GM20000 (cell line): ENCODE measurements around the gene TP53I11.

Experiments used
- DNase-seq: peaks from one replicate; pipeline ENCODE4 v3.0.0; 2012; ENCODE audit warnings: low spot score
- TF ChIP-seq, protein P1 (sequence below): IDR thresholded peaks from 2 replicates; pipeline ENCODE4 v1.5.1; 2012; ENCODE audit warnings: mild to moderate bottlenecking, control low read depth; ENCODE audit errors: extremely low read depth, missing control alignments

TP53I11 gene

DNA sequence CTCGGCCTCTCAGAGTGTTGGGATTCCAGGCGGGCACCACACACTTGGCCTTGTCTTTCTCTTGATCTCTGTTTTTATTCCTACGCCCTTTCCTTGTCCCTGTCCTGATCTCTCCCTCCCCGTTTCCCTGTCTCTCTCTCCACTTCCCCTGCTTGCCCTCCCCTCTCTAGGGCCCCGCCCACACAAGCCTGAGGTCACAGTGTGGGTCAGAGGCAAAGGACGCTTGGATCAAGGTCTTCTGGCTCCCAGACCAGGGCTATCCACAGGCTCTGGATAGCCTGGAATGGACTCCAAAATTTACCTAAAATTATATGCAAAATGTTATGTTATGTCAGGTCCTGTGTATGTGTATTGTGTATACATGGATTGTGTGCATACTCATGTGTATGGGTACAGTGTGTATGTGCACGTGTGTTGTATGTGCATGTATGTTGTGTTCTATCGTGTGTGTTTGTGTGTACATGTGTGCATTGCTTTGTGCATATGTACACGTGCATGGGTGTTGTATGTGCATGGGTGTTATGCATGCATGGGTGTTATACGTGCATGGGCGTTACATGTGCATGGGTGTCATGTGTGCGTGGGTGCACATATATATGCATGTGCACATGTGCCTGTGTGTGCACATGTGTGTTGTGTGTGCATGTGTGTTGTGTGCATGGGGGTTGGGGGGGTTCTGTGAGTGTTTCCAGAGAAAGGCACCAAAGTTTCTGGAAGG, 38.3 kb downstream of the TP53I11 start:
- TF ChIP-seq, protein P1, sequence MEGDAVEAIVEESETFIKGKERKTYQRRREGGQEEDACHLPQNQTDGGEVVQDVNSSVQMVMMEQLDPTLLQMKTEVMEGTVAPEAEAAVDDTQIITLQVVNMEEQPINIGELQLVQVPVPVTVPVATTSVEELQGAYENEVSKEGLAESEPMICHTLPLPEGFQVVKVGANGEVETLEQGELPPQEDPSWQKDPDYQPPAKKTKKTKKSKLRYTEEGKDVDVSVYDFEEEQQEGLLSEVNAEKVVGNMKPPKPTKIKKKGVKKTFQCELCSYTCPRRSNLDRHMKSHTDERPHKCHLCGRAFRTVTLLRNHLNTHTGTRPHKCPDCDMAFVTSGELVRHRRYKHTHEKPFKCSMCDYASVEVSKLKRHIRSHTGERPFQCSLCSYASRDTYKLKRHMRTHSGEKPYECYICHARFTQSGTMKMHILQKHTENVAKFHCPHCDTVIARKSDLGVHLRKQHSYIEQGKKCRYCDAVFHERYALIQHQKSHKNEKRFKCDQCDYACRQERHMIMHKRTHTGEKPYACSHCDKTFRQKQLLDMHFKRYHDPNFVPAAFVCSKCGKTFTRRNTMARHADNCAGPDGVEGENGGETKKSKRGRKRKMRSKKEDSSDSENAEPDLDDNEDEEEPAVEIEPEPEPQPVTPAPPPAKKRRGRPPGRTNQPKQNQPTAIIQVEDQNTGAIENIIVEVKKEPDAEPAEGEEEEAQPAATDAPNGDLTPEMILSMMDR = no peak
- DNase-seq = no peak

DNA sequence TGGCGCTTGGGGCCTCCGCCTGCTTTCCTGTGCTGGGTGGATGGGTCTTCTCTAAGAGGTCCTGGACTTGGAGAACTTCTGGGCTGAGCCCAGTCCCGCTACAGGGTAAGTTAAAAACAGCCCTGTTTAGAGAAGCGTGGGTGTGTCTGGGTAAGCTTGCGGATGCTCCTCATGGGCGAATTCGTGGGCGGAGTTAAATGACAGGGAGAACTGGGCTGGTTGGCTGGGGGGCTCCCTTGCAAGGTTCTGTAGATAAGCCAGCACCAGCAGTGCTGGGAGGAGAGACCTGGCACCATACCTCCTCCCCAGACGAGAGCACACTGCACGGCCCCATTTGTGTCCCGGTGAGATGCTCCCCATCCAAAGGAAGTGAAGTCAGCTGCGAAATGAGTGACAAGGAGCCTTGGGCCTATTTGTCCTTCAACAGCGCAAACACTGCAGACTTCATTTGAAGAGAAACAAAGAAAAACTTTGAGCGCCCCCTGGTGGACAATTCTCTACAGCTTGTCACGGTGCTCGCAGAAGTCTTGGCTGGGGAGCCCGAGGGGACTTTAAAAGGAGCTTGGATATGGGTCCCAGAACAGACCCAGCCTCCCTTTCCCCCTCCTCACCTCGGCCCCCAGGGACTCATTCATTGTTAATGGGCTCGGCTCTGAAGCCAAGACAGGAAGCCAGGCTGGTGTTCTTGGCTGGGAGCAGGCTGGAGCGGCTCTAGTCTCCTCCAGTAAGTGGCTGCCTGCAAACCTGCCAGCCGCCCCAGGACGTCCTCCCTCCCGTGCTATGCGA, 39.5 kb downstream of the TP53I11 start:
- peak; percentile 78 for DNase-seq
- TF ChIP-seq, protein P1 = peak; percentile 50

DNA sequence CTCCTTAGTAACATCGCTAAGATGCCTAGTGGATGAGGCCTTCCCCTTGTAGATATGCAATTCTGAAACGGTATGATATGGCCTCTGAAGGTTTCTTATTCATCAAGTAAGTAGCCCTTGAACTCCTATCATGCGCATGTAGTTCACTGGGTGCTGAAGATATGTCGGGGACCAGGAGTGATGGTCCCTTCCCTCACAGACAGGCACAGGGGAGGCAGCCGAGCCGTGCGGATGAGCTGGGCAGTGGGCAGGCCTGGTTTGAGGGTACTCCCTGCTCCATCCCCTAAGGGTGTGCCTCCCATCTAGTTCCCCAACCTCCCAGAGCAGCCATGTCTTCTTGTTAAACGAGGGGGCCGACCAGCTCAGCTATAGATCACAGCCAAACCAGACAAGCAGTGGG, 40.1 kb downstream of the TP53I11 start:
- TF ChIP-seq, protein P1 = no peak

DNA sequence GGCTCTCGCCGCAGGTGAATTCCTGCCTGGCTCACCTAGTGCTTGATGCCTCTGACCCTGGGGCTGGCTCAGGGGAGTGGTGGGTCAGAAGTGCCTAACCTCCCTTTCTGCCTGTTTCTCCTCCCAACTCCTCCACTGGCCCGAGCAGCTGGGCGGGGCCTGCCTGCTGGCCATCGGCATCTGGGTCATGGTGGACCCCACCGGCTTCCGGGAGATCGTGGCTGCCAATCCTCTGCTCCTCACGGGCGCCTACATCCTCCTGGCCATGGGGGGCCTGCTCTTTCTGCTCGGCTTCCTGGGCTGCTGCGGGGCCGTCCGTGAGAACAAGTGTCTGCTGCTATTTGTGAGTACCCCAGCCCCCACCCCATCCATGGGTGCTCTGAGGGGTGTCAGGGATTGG, 41.1 kb downstream of the TP53I11 start:
- DNase-seq = no peak
- TF ChIP-seq, protein P1 = no peak

More for the DNA sequence above, 40.1 kb downstream of the TP53I11 start:
- no peak for DNase-seq

DNA sequence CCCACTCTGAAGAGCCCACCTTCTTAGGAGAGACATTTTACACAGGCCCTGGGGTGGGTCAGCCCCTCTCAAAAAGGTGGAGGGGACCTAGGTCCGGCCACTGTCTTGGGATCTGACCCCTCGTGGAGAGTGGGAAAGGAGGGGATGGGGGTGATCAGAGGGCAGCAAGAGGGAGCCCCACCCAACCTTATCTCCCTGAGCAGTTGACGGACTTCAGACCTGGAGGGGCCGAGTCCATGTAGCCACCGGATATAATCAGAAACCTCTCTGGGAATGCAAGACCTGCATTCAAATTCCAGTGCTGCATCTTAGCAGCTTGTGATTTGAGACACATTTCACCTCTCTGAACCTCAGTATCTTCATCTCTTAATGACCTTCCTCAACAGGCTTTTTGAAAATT, 44.0 kb downstream of the TP53I11 start:
- no peak for DNase-seq
- TF ChIP-seq, protein P1 = no peak

DNA sequence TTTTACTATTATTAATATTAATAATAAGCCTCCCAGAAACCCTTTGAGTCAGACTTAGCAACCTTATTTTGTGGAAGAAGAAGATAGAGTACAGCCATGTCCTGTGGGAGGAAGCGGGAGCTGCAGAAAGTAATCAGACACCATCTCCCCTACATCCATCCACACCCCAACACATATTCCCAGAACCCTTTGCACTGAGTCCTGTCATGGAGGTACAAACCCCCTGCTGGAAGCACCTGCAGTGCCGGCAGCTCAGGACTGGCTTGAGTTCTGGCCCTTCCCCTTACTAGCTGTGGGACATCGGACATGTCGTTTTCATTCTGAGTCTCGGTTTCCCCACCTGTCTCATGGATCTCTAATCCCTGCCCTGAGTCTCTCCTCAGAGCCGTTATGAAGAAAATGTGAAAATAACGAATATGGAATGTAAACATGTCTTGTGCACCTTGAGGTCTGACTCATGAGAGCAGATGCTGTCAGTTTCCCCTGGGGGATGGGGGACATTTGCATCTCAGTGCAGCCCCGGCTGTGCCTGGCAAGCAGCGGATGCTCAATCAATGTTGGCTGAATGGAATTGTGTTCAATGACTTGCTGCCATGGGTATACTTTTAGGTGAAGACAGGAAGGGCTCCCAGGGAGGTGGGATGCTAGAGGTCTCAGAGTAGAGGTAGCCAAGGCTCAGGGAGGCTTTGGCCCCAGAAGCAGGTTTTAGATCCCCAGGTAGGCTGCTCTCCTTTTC, 45.4 kb downstream of the TP53I11 start:
- DNase-seq = no peak
- TF ChIP-seq, protein P1 = no peak
